Right hindlimb (tissue), 1 donor: ENCODE data around the gene SS18L1.
"Not testable (repeated sequence)": the region's sequence is repeated elsewhere in the genome, so short reads cannot be mapped to it uniquely, and the experiment has no call there.

Experiments used
- DNase-seq: peaks from one replicate; pipeline ENCODE4 v3.0.0-alpha.2; 2018

The SS18L1 gene

DNA sequence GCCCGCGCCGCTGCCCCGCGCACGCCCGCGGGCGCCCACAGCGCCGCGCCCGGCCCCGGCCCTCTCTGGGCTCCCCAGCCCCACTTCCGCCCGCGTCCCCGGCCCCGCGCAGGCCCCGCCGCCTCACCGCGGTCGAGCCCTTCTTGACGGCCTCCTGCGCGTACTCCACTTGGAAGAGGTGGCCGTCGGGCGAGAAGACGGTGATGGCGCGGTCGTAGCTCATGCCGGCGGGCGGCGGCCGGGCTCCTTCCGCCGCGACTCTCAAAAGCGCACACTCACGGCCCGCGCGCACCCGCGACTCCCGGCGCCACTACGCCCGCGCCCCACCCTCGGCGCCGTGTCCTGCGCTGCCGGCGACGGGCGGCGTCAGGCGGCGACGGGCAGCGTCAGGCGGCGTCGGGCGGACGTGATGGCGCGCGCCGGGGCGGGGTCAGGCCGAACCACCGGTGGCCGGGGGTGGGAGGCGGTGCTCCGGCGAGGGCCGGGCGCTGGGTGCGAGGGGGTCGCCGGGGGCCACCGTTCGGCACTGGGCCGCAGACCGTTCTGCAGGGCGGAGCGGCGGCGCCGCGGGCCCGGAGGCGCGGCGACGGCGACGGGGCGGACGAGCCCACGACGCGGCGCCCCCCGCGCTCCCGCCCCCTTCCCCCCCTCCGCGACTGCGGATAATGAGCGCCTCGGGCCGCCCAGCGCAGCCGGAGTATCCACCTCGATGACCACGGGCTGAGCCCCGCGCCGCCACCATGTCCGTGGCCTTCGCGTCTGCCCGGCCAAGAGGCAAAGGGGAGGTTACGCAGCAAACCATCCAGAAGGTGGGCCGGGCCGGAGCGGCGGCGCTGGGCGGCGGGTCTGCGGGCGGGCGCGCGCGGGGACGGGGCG, at the start of gene SS18L1, which contains the start of gene PSMA7:
SS18L1 (plus strand) TSS at position 689 of the 876 bp plus-strand sequence; CDS start at position 741, 52 bp downstream.
PSMA7 (minus strand) TSS at position 314 of the 876 bp plus-strand sequence; CDS start at position 223, 91 bp downstream.
- DNase-seq: peak; percentile 88

- no peak for DNase-seq
Measured at GRCh38 chr20:62096421-62097380, 46.9 kb upstream of the SS18L1 start.

GRCh38 chr20:62097881-62098407, 45.6 kb upstream of the SS18L1 start:
- DNase-seq: no peak

GRCh38 chr20:62101078-62101477, 42.5 kb upstream of the SS18L1 start:
- DNase-seq: no peak

DNA sequence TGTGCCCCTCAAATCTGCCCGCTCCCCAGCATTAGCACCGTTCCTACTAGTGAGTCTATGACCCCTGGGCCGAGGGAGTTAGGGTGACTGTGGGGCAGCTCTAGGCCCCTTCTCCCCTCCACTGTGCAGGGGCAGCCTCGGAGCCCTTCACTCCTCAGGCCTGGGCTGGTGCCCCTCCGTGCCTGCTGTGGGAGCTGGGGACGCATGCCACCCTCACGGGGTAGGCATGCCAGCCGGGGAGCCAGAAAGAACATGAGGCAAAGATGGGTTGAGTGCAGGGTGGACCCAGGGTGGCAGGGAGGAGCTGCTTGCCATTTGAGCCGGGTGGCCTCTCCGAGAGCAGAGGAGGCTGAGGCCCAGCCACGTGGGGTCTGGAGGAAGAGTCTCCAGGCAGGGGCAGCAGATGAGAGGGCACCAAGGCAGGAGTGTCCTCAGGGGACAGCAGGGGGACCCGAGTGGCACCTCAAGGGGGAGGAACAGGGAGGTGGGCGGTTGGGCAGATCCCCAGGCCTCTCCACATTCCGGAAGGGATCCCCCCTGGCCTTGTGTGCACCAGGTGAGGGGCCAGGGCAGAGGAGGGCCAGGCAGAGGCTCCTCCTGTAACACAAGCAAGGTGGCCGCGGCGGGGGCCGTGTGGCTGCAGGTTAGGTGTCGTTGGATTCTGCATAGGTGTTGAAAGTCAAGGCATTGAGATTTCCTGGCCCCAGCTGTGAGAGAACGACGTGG, 39.9 kb upstream of the SS18L1 start:
- no peak for DNase-seq

DNA sequence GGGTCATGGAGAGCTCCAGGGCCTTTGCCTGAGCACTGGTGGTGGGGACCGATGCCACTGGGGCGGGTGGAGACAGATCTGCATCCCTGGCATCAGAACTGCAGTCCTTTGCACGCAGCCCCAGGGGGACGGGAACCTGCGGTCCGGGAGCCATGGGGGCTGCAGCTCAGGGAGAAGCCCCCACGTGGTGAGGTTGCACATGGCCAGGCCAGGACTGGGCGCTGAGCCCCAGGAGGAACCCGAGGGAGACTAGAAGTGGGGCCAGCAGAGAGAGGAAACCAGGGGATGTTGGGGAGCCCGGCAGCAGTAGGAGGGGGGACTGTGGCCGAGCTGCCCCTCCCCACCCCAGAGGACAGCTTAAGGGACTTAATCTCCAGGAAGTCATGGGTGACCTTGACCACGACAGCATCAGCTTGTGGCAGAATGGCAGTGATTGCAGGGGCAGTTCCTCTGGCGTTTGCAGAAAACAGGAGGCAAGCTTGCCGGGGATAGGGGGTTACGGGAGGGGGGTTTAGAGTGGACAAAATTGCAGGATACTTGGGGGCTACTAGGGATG, 39.3 kb upstream of the SS18L1 start:
- no peak for DNase-seq

DNA sequence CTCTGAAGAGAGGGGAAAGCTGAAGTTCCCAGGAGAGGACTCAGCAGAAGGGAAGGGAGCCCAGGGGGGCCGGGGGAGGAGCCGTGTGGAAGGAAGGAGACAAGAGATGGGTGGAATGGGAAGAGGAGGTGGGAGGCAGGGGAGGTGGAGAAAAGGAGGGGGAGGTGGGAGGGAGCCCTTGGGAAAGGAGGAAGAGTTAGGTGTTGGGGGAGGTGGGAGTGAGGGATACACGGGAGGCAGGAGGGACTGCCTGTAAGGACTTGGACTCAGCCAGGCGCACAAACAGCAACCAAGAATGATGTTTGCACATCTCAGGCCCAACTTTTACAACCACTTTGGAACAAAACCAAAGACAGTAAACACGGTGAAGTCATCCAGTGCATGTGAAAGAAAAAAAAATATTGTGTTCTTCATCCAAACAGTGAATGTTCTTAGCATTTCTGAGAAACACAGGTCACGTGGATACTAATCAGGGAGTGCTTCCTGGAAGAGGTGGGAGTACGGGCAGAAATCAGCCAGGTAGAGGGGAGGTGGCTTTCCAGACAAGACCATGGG, 38.7 kb upstream of the SS18L1 start:
- no peak for DNase-seq

DNA sequence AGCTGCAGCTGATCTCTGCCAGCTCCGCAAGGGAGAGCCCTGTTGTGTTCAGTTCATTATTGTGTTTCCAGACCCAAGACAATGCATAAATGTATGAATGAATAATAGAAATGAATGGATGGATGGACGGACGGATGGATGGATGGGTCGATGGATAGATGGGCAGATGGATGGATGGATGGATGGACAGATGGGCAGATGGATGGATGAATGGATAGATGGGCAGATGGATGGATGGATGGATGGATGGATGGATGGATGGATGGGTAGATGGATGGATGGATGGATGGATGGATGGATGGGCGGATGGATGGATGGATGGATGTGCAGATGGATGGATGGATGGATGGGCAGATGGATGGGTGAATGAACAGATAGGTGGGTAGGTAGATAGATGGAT, 38.0 kb upstream of the SS18L1 start:
- DNase-seq: no peak

DNA sequence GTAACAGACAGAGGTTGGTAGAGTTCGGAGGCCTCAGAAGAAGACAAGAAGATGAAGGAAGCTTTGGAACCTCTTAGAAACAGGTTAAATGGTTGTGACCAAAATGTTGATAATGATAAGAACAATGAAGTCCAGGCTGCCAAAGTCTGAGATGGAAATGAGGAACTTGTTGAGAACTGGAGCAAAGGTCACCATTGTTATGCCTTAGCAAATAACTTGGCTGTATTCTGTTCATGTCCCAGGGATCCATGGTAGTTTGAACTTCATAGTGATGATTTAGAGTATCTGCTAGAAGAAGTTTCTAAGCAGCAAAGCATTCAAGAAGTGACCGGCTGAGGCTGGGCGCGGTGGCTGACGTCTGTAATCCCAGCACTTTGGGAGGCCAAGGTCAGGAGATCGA, 32.4 kb upstream of the SS18L1 start:
- no peak for DNase-seq

DNA sequence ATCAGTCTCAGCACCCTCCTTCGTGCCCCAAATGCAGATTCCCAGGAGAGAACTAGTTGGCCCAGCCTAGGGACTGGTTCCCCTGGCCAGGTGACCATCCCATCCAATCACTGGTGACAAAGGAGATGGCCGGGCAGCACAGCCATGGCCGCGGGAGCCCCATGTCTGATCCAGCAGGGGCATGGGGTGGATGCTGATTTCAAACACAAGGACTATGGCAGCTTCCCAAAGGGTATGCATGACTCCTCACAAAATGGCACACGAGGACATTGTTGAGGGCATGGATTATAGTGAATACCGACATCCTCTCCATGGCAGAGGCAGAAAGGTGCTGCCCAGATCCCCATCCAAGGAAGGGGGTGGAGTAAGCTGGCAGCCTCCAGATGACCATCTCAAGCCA, 31.2 kb upstream of the SS18L1 start:
- DNase-seq: no peak

DNA sequence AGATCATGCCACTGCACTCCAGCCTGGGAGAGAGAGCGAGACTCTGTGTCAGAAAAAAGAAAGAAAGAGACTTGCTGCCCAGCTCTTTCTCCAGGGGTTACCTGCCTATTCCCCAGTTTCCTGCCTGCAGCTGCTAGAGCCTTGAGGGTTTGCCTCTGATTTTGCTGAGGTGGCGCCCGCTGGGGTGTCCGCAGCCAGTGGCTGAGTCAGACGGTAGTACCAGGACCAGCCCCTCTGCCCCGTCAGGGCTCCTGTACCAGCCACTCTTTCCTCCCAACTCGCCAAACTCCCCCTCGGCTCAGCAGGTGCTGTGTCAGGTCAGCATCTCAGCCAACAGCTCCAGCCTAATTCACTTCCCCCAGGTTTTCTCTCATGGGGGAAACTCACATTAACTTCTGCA, 28.7 kb upstream of the SS18L1 start:
- DNase-seq: no peak

GRCh38 chr20:62115800-62116407, 27.7 kb upstream of the SS18L1 start:
- not testable (repeated sequence) for DNase-seq

- DNase-seq: no peak
Measured at GRCh38 chr20:62116558-62117361, 26.8 kb upstream of the SS18L1 start.

GRCh38 chr20:62117362-62117646, 26.3 kb upstream of the SS18L1 start:
- DNase-seq: no peak

DNA sequence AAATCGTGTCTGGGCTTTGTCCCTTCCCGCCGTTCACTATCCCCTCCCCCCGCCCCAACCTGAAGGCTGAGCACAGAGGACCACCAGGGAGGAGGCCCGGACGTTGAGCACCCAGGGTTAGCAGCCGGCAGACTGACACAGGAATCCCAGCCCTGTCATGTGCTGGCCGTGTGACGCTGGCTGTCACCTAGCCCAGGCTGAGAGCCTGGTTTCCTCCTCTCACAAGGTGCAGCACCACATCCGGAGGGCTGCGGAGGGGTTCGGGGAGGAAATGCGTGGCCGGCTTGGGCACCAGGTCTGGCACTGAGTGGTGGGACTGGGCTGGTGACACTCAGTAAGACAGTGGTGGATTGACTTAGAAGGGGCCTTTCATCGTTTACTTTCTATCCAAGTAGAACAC, 25.9 kb upstream of the SS18L1 start:
- DNase-seq: no peak

DNA sequence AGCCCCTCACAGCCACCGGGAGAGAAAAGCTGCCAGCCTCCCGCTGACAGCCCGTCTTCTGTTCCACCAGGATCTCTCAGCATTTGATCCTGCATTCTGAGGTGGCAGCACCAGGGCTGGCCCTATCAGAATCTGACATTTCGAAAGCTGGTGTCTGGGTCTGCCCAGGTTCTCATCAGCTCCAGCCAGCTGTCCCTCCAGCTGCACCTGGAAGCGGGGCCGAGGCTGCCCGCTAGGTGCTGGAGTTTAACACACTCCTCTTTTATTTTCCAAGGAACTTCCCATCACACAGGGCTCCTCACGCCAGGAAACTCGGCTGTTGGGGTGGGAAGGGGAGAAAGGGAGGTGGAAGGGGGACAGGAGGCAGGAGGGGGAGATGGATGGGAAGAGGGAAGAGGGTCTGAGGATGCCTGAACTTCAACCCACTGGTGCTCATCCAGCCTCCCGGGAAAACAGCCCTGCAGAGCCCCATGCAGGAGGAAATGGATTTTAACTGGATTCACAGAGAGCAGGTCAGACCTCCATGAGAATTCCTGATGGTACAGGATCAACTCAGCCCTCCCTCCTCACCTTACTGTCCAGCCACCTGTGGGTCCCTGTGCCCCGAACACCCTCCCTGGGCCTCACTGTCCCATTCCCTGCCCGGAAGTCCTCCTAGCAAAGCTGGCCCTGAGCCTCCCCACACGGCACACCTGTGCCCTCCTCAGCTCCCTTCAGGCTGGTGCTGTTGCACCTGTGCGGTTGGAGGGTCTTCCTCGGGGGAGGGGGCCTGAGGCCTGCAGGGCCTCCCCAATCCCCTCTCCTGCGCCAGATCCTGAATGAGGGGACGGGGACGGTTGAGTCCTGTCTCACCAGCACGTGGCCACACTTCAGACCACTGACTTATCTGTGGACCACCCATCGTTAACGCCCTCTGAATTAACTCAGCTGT, 25.2 kb upstream of the SS18L1 start:
- no peak for DNase-seq

- DNase-seq: no peak
Measured at GRCh38 chr20:62119115-62119514, 24.5 kb upstream of the SS18L1 start.

- DNase-seq: no peak
Measured at GRCh38 chr20:62119591-62120364, 23.8 kb upstream of the SS18L1 start.

- no peak for DNase-seq
Measured at GRCh38 chr20:62120365-62120762, 23.2 kb upstream of the SS18L1 start.
